ENCODE measurements around the gene NDUFS8. TPM values are rescaled to one million over a fixed set of nuclear protein-coding genes. Genes with fewer than 3 reads are reported as not detected.
A peak's percentile ranks its signal among the peaks of the same experiment; 100 is the strongest.

The NDUFS8 gene
- total and polyA plus RNA-seq, 2 donors, result 84.1 to 145 TPM

DNA sequence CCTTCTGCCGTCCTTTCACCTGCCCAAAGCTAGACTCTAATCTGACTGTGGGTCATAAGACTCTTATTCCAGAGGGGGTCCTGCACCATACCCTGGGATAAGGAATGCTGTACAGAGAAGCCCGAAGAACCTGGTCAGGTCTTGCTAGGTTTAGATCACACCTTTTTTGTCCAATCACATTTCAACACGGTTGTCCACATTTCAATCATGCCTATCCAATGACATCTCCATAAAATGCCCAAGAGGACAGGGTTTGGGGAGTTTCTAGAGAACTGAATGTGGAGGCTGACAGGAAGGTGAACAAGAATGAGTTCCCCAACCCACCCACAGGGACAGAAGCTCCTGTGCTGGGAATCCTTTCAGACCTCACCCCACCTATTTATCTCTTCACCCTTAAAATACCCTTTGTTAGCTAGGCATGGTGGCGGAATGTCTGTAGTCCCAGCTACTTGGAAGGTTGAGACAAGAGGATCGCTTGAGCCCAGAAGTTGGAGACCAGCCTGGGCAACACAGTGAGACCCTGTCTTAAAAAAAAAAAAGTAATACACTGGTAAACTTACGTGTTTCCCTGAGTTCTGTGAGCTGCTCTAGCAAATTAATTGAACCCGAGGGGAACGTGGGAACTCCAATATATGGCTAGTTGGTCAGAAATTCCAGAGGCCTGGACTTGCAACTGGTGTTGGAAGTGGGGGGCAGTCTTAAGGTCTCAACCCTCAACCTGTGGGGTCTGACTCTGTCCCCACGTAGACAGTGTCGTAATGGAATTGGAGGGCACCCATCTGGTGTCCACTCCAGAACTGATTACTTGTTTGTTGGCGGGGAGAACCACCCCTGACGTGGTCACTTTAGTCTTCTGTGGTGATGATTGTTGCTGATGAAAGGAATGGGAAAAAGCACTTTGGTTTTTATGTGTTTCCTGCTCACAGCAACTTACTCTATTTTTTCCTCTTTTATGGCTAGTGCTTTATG is 26.1 kb downstream of the NDUFS8 start:
- H3K4me3 ChIP-seq (ENCODE audit: low read length in 2 of 2), result no peak overlapping the region
- no peaks in the 10 kb centered on the region for H3K4me1 ChIP-seq (ENCODE audit: control insufficient read depth in 2 of 2, insufficient read depth in 2 of 2, low read length in 2 of 2)
- peaks cover 20 to 26% of the 10 kb centered on the region in 2 donors for H3K36me3 ChIP-seq (ENCODE audit: control insufficient read depth in 2 of 2, insufficient read depth in 2 of 2, low read length in 1 of 2)
- H3K27me3 ChIP-seq (ENCODE audit: control insufficient read depth in 2 of 2, insufficient read depth in 1 of 2, low read length in 1 of 2), result no peaks in the 10 kb centered on the region
- no peak overlapping the region for H3K27ac ChIP-seq (ENCODE audit: low read depth in 1 of 2, low read length in 1 of 2)
- DNase-seq (ENCODE audit: low read depth in 6 of 9, low spot score in 9 of 9), result no peak
- WGBS, result 98% methylated on average over 12 of the region's 12 CpGs
- H3K9me3 ChIP-seq (ENCODE audit: control insufficient read depth in 2 of 2, insufficient read depth in 1 of 2, low read length in 1 of 2), result no peaks in the 10 kb centered on the region

- no peaks in the 10 kb centered on the region for H3K4me1 ChIP-seq (ENCODE audit: control insufficient read depth in 2 of 2, insufficient read depth in 2 of 2, low read length in 2 of 2)
- no peaks in the 10 kb centered on the region for H3K27me3 ChIP-seq (ENCODE audit: control insufficient read depth in 2 of 2, insufficient read depth in 1 of 2, low read length in 1 of 2)
- no peaks in the 10 kb centered on the region for H3K9me3 ChIP-seq (ENCODE audit: control insufficient read depth in 2 of 2, insufficient read depth in 1 of 2, low read length in 1 of 2)
- H3K27ac ChIP-seq (ENCODE audit: low read depth in 1 of 2, low read length in 1 of 2), result no peak overlapping the region
- DNase-seq (ENCODE audit: low read depth in 6 of 9, low spot score in 9 of 9), result no peak
- no peak overlapping the region for H3K4me3 ChIP-seq (ENCODE audit: low read length in 2 of 2)
- 98% methylated on average over 4 of the region's 4 CpGs for whole genome bisulfite sequencing
- peaks cover 21 to 24% of the 10 kb centered on the region in 2 donors for H3K36me3 ChIP-seq (ENCODE audit: control insufficient read depth in 2 of 2, insufficient read depth in 2 of 2, low read length in 1 of 2)
These were observed 27.3 kb downstream of the NDUFS8 start for GRCh38 chr11:68057807-68058206.

- H3K27me3 ChIP-seq (ENCODE audit: control insufficient read depth in 2 of 2, insufficient read depth in 1 of 2, low read length in 1 of 2), result no peaks in the 10 kb centered on the region
- H3K4me3 ChIP-seq (ENCODE audit: low read length in 2 of 2), result no peak overlapping the region
- H3K36me3 ChIP-seq (ENCODE audit: control insufficient read depth in 2 of 2, insufficient read depth in 2 of 2, low read length in 1 of 2), result peaks cover 16 to 22% of the 10 kb centered on the region in 2 donors
- H3K27ac ChIP-seq (ENCODE audit: low read depth in 1 of 2, low read length in 1 of 2), result no peak overlapping the region
- WGBS, result 98% methylated on average over 7 of the region's 7 CpGs
- no peaks in the 10 kb centered on the region for H3K9me3 ChIP-seq (ENCODE audit: control insufficient read depth in 2 of 2, insufficient read depth in 1 of 2, low read length in 1 of 2)
- DNase-seq (ENCODE audit: low read depth in 6 of 9, low spot score in 9 of 9), result no peak
- H3K4me1 ChIP-seq (ENCODE audit: control insufficient read depth in 2 of 2, insufficient read depth in 2 of 2, low read length in 2 of 2), result no peaks in the 10 kb centered on the region
These were observed 31.0 kb downstream of the NDUFS8 start for GRCh38 chr11:68061508-68061907.

DNA sequence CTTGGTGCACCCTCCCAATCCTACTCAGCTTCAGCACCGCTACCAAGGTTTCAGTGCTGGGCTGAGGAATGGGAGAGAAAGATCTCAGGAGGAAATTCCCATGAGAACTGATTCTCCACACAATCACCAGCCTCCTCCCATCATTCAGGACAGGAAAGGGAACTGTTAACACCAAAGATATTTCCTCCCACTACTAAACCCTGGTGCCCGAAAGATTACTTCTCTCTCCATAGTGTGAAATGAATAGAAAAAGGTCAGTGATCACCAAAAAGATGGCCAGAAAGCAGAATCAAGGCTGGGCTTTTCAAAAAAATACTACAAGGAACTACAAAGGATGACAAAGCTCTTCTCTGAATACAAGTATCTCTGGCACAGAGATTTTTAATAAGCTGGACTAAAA is 34.4 kb downstream of the NDUFS8 start:
- H3K27me3 ChIP-seq (ENCODE audit: control insufficient read depth in 2 of 2, insufficient read depth in 1 of 2, low read length in 1 of 2), result no peaks in the 10 kb centered on the region
- H3K9me3 ChIP-seq (ENCODE audit: control insufficient read depth in 2 of 2, insufficient read depth in 1 of 2, low read length in 1 of 2), result no peaks in the 10 kb centered on the region
- no peaks in the 10 kb centered on the region for H3K4me1 ChIP-seq (ENCODE audit: control insufficient read depth in 2 of 2, insufficient read depth in 2 of 2, low read length in 2 of 2)
- 98% methylated on average over 2 of the region's 2 CpGs for WGBS
- H3K36me3 ChIP-seq (ENCODE audit: control insufficient read depth in 2 of 2, insufficient read depth in 2 of 2, low read length in 1 of 2), result peaks cover 24 to 36% of the 10 kb centered on the region in 2 donors
- no peak overlapping the region for H3K27ac ChIP-seq (ENCODE audit: low read depth in 1 of 2, low read length in 1 of 2)
- no peak overlapping the region for H3K4me3 ChIP-seq (ENCODE audit: low read length in 2 of 2)
- no peak for DNase-seq (ENCODE audit: low read depth in 6 of 9, low spot score in 9 of 9)

DNA sequence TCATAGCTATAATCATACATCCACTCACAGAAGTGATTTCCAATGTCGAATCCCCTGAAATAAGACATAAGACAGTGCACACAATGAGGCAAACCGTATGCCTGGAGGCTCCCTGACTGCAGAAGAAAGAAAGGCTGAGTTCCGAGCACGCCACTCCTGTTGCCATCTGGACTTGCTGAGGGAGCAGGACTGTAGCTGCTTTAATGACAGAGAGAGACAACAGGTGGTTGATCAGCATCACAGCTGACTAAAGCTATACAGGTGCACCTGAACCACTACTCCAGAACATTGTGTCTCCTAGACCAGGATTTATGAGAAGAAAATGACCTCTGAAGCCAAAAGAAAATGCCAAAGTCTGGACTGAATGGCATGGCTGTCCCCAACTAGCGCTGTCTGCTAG is 35.4 kb downstream of the NDUFS8 start:
- no peaks in the 10 kb centered on the region for H3K9me3 ChIP-seq (ENCODE audit: control insufficient read depth in 2 of 2, insufficient read depth in 1 of 2, low read length in 1 of 2)
- DNase-seq (ENCODE audit: low read depth in 6 of 9, low spot score in 9 of 9), result no peak
- no peaks in the 10 kb centered on the region for H3K4me1 ChIP-seq (ENCODE audit: control insufficient read depth in 2 of 2, insufficient read depth in 2 of 2, low read length in 2 of 2)
- 98% methylated on average over 5 of the region's 5 CpGs for WGBS
- H3K36me3 ChIP-seq (ENCODE audit: control insufficient read depth in 2 of 2, insufficient read depth in 2 of 2, low read length in 1 of 2), result peaks cover 24 to 44% of the 10 kb centered on the region in 2 donors
- H3K4me3 ChIP-seq (ENCODE audit: low read length in 2 of 2), result no peak overlapping the region
- no peak overlapping the region for H3K27ac ChIP-seq (ENCODE audit: low read depth in 1 of 2, low read length in 1 of 2)
- no peaks in the 10 kb centered on the region for H3K27me3 ChIP-seq (ENCODE audit: control insufficient read depth in 2 of 2, insufficient read depth in 1 of 2, low read length in 1 of 2)

DNA sequence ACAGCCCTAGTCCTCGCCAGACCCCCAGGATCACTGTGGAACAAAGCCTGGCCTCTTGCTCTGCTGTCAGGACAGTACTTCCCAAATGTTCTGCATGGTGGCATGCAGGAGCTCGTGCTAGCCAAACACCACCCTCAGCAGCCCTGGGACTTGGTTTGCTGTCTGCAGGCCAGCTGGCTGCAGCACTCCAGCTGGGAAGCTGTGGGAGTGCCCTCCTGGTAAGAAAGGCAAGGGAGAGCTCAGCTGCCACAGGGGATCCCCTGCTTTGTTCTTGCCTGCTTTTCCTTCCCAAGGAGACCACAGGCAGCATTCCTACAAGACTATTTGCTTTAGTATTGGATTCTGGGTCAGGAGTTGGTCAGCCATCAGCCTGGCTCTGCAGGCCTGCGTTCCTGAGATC is 36.3 kb downstream of the NDUFS8 start:
- Histone ChIP-seq H3K36me3 (ENCODE audit: control insufficient read depth in 2 of 2, insufficient read depth in 2 of 2, low read length in 1 of 2) (peaks cover 24 to 43% of the 10 kb centered on the region in 2 donors), H3K27ac (ENCODE audit: low read depth in 1 of 2, low read length in 1 of 2) (peak overlapping the region in 1 of 2 donors; percentile 9), H3K9me3 (ENCODE audit: control insufficient read depth in 2 of 2, insufficient read depth in 1 of 2, low read length in 1 of 2) (no peaks in the 10 kb centered on the region), H3K4me3 (ENCODE audit: low read length in 2 of 2) (no peak overlapping the region), H3K27me3 (ENCODE audit: control insufficient read depth in 2 of 2, insufficient read depth in 1 of 2, low read length in 1 of 2) (no peaks in the 10 kb centered on the region), H3K4me1 (ENCODE audit: control insufficient read depth in 2 of 2, insufficient read depth in 2 of 2, low read length in 2 of 2) (no peaks in the 10 kb centered on the region)
- DNase-seq (ENCODE audit: low read depth in 6 of 9, low spot score in 9 of 9), result no peak
- WGBS, result 98% methylated on average over 3 of the region's 3 CpGs

DNA sequence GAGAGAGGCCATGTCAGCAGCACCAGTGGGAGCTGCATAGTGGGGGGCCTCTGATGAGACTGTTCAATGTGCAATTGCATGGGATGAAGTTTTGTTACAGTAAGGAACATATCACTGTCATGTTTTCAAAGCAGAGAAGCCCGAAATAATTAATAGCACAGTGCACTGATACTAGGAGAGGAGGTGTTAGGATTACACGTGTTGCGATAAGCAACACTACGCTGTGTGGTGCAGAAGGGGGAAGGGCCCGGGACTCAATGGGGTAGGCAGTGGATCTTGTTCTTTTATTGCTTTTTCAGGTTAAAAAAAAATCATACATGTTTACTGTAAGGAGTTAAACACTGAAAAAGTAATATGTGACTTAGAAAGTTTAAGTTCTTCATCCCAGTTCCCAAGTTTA is 37.5 kb downstream of the NDUFS8 start:
- Histone ChIP-seq H3K27ac (ENCODE audit: low read depth in 1 of 2, low read length in 1 of 2) (no peak overlapping the region), H3K36me3 (ENCODE audit: control insufficient read depth in 2 of 2, insufficient read depth in 2 of 2, low read length in 1 of 2) (peaks cover 18 to 35% of the 10 kb centered on the region in 2 donors), H3K4me3 (ENCODE audit: low read length in 2 of 2) (no peak overlapping the region), H3K9me3 (ENCODE audit: control insufficient read depth in 2 of 2, insufficient read depth in 1 of 2, low read length in 1 of 2) (no peaks in the 10 kb centered on the region), H3K4me1 (ENCODE audit: control insufficient read depth in 2 of 2, insufficient read depth in 2 of 2, low read length in 2 of 2) (no peaks in the 10 kb centered on the region), H3K27me3 (ENCODE audit: control insufficient read depth in 2 of 2, insufficient read depth in 1 of 2, low read length in 1 of 2) (no peaks in the 10 kb centered on the region)
- WGBS, result 97% methylated on average over 5 of the region's 5 CpGs
- no peak for DNase-seq (ENCODE audit: low read depth in 6 of 9, low spot score in 9 of 9)

DNA sequence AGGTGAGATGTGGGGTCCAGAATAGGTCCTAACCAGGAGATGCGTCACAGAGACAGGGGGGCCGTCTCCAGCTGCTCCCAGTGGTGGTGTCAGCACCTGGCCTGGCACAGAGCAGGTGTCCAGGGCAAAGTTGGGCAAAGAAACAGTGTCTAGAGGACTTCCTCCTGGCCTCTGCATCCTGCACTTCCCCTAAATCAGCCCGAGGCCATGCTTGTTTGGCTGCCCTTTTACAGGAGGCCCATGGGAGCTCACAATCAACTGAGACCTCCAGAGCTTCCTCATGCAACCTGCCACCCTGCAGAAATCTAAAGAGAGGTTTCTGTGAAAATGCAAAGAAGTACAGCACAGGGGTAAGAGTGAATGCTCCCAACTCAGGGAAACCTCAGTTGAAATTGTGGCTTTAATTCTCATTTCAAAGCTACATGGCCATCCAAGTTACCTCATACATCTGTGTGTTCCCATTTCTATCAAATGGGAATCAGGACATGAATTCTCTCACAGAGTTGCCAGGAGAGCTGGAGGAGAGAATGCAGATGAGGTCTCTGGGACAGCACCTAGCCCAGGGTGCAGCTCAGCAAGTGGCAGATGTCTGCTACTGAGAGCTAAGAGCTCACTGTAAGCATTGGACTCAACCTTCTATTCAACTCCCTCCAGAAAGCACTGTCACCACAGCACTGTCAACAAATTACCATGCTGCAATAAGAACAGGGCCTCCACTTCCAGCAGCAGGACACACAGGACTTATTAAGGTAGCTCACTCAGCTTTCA is 41.0 kb downstream of the NDUFS8 start:
- no peaks in the 10 kb centered on the region for H3K27me3 ChIP-seq (ENCODE audit: control insufficient read depth in 2 of 2, insufficient read depth in 1 of 2, low read length in 1 of 2)
- no peaks in the 10 kb centered on the region for H3K4me1 ChIP-seq (ENCODE audit: control insufficient read depth in 2 of 2, insufficient read depth in 2 of 2, low read length in 2 of 2)
- H3K36me3 ChIP-seq (ENCODE audit: control insufficient read depth in 2 of 2, insufficient read depth in 2 of 2, low read length in 1 of 2), result peaks cover 19 to 35% of the 10 kb centered on the region in 2 donors
- no peak overlapping the region for H3K4me3 ChIP-seq (ENCODE audit: low read length in 2 of 2)
- no peak for DNase-seq (ENCODE audit: low read depth in 6 of 9, low spot score in 9 of 9)
- H3K9me3 ChIP-seq (ENCODE audit: control insufficient read depth in 2 of 2, insufficient read depth in 1 of 2, low read length in 1 of 2), result no peaks in the 10 kb centered on the region
- WGBS, result 71% methylated on average over 3 of the region's 3 CpGs
- H3K27ac ChIP-seq (ENCODE audit: low read depth in 1 of 2, low read length in 1 of 2), result no peak overlapping the region

All from thymus (tissue), 11 donors.